K562 (cell line): Measurements from ENCODE around the gene CTPS2. TPM values are rescaled to one million over a fixed set of nuclear protein-coding genes. Genes with fewer than 3 reads are reported as not detected.
A peak's percentile ranks its signal among the peaks of the same experiment; 100 is the strongest.

Experiments
- ARID3A ChIP-seq: IDR thresholded peaks from 2 replicates; pipeline ENCODE4 v1.6.1; 2012; ENCODE audit warnings: low read depth, low read length, improper control_type of control experiment, borderline replicate concordance
- ARNT ChIP-seq, 2 experiments: fragments of 450-650 bp; IDR thresholded peaks; 2 replicates each; pipeline ENCODE4 v1.6.1; 2016; ENCODE audit warnings: mild to moderate bottlenecking in 1 of 2
- CBFA2T2 ChIP-seq: fragments of 450-650 bp; conservative IDR thresholded peaks from 2 replicates; pipeline ENCODE4 v1.6.1; 2017; ENCODE audit warnings: mild to moderate bottlenecking
- ETV1 ChIP-seq: fragments of 450-650 bp; conservative IDR thresholded peaks from 2 replicates; pipeline ENCODE4 v1.6.1; 2016; ENCODE audit warnings: missing genetic modification characterization, control low read depth, low read depth, missing compliant biosample characterization
- GABPB1 ChIP-seq: sonication (generic); formaldehyde crosslinking; IDR thresholded peaks from 2 replicates; pipeline ENCODE4 v1.8.0; 2022; ENCODE audit warnings: mild to moderate bottlenecking, missing genetic modification reagents
- HMGXB4 ChIP-seq: sonication (generic); formaldehyde crosslinking; IDR thresholded peaks from 2 replicates; pipeline ENCODE4 v1.8.1; 2023; ENCODE audit warnings: mild to moderate bottlenecking, missing genetic modification reagents
- KHSRP ChIP-seq: fragments of 450-650 bp; IDR thresholded peaks from 2 replicates; pipeline ENCODE4 v1.6.1; 2017
- KLF13 ChIP-seq: fragments of 450-650 bp; IDR thresholded peaks from 2 replicates; pipeline ENCODE4 v1.6.1; 2016; ENCODE audit warnings: missing genetic modification characterization, low read depth, mild to moderate bottlenecking, missing compliant biosample characterization, moderate library complexity, borderline replicate concordance
- MAX ChIP-seq: sonication (generic); formaldehyde crosslinking; IDR thresholded peaks from 2 replicates; pipeline ENCODE4 v1.9.0; 2022; ENCODE audit warnings: mild to moderate bottlenecking, missing genetic modification reagents
- MEIS2 ChIP-seq: fragments of 450-650 bp; IDR thresholded peaks from 2 replicates; pipeline ENCODE4 v1.6.1; 2014; ENCODE audit warnings: mild to moderate bottlenecking; ENCODE audit not compliant: partially characterized antibody
- PRDM10 ChIP-seq: fragments of 450-650 bp; IDR thresholded peaks from 2 replicates; pipeline ENCODE4 v1.6.1; 2018; ENCODE audit not compliant: partially characterized antibody
- RERE ChIP-seq: sonication (generic); formaldehyde crosslinking; IDR thresholded peaks from 2 replicates; pipeline ENCODE4 v1.8.0; 2023; ENCODE audit warnings: missing genetic modification reagents, mild to moderate bottlenecking, borderline replicate concordance
- RFX7 ChIP-seq: fragments of 250-450 bp; sonication (Bioruptor Pico); IDR thresholded peaks from 2 replicates; pipeline ENCODE4 v1.5.1; 2021; ENCODE audit warnings: mild to moderate bottlenecking
- ZBTB7A ChIP-seq: IDR thresholded peaks from 2 replicates; pipeline ENCODE4 v1.6.1; 2011; ENCODE audit warnings: low read depth, mild to moderate bottlenecking, low read length, moderate library complexity, borderline replicate concordance; ENCODE audit not compliant: control insufficient read depth
- ZC3H4 ChIP-seq: sonication (generic); formaldehyde crosslinking; IDR thresholded peaks from 2 replicates; pipeline ENCODE4 v1.9.0; 2021; ENCODE audit warnings: missing genetic modification reagents, borderline replicate concordance
- polyA plus RNA-seq, 8 experiments: library from polyadenylated mRNA; depleted of rRNA in 4 of 8; stranded (reverse) in 5 of 8; unstranded in 3 of 8; fragments of >200 nt; fragmentation: Nextera tagmentation in 2 of 8; fragmentation: Illumina TruSeq in 1 of 8; extraction: Ambion mirVana in 2 of 8; extraction: Trizol in 1 of 8; gene quantifications; 2 replicates each; pipeline versions ENCODE4 v1.2.1 to v1.2.3, GENCODE V29; 2011 to 2014; ENCODE audit warnings: inconsistent platforms in 1 of 8, missing spikeins in 1 of 8
- total RNA-seq, 7 experiments: library from RNA; depleted of rRNA in 6 of 7; stranded (reverse); fragments of >200 nt in 6 of 7; fragmentation: Illumina TruSeq in 2 of 7; extraction: Trizol in 2 of 7; gene quantifications; 2 replicates each; pipeline versions ENCODE4 v1.2.1 to v1.2.3, GENCODE V29; 2011 to 2021; ENCODE audit warnings: low replicate concordance in 1 of 7

The CTPS2 gene
- total and polyA plus RNA-seq, 9 of the 15 experiments (the other 6 are each of a cell fraction or from before 2014, with no cell fraction given) = 5.4 to 19.5 (median 14.1) TPM

- no peak for TF ChIP-seq RERE
- no peak for TF ChIP-seq RFX7
- TF ChIP-seq ETV1 (tag) = peak; percentile 64
- no peak for TF ChIP-seq ZC3H4
- TF ChIP-seq PRDM10 = no peak
- TF ChIP-seq GABPB1 = no peak
- no peak for TF ChIP-seq HMGXB4
- TF ChIP-seq MEIS2 = peak; percentile 18
- TF ChIP-seq MAX = no peak
- TF ChIP-seq ARNT (IDR thresholded peaks at IDR 0.05) = 0 out of 4 replicates have a peak, but pooled peaks of 1 of the 2 experiments have one; percentile 25
- TF ChIP-seq ARID3A = peak; percentile 75
- TF ChIP-seq KHSRP = no peak
- no peak for TF ChIP-seq ZBTB7A
- TF ChIP-seq CBFA2T2 = no peak
- no peak for TF ChIP-seq KLF13 (tag)
Observed at GRCh38 chrX:16633754-16634153, 78.7 kb downstream of the CTPS2 start (continued).
